Loucy (cell line): ENCODE results near the gene RBMS3.

Experiments used
- H2AFZ ChIP-seq: fragments of 200-600 bp; sonication (generic); 2 replicates; pipeline ENCODE4 v1.6.0; 2016; ENCODE audit warnings: antibody characterized with exemption, mild to moderate bottlenecking, low read length, moderate library complexity
- H3F3A ChIP-seq: fragments of 200-600 bp; 2 replicates; pipeline ENCODE4 v1.6.0; 2016; ENCODE audit warnings: antibody characterized with exemption, low read depth, mild to moderate bottlenecking
- H3K27me3 ChIP-seq: fragments of 200-600 bp; sonication (generic); 2 replicates; pipeline ENCODE4 v1.6.1; 2014; ENCODE audit warnings: low read length, mild to moderate bottlenecking; ENCODE audit not compliant: insufficient read depth, poor library complexity, severe bottlenecking
- H3K36me3 ChIP-seq: fragments of 200-600 bp; sonication (generic); 2 replicates; pipeline ENCODE4 v1.6.1; 2016; ENCODE audit warnings: low read length; ENCODE audit not compliant: insufficient read depth
- H3K4me1 ChIP-seq: fragments of 200-600 bp; sonication (generic); 2 replicates; pipeline ENCODE4 v1.5.1; 2014; ENCODE audit warnings: low read length, mild to moderate bottlenecking; ENCODE audit not compliant: insufficient read depth, poor library complexity, severe bottlenecking
- H3K4me2 ChIP-seq: fragments of 200-600 bp; sonication (generic); 2 replicates; pipeline ENCODE4 v1.6.0; 2014; ENCODE audit warnings: antibody characterized with exemption, low read length, low read depth, mild to moderate bottlenecking; ENCODE audit not compliant: poor library complexity, severe bottlenecking
- H3K4me3 ChIP-seq: fragments of 200-600 bp; sonication (generic); 2 replicates; pipeline ENCODE4 v1.5.1; 2014; ENCODE audit warnings: low read length, mild to moderate bottlenecking, mixed read lengths; ENCODE audit not compliant: poor library complexity, severe bottlenecking
- H3K79me2 ChIP-seq: fragments of 200-600 bp; sonication (generic); 2 replicates; pipeline ENCODE4 v1.6.1; 2014; ENCODE audit warnings: low read length; ENCODE audit not compliant: insufficient read depth
- H3K9ac ChIP-seq: fragments of 200-600 bp; sonication (generic); 2 replicates; pipeline ENCODE4 v1.6.0; 2014; ENCODE audit warnings: mild to moderate bottlenecking, low read depth, low read length, moderate library complexity; ENCODE audit not compliant: poor library complexity, severe bottlenecking
- H3K9me2 ChIP-seq: fragments of 200-600 bp; sonication (generic); replicated peaks from 2 replicates; pipeline ENCODE4 v1.6.1; 2016; ENCODE audit warnings: low read depth, low read length, mixed read lengths
- H3K9me3 ChIP-seq: fragments of 200-600 bp; sonication (generic); 2 replicates; pipeline ENCODE4 v1.6.1; 2014; ENCODE audit warnings: mild to moderate bottlenecking, antibody characterized with exemption, low read length, low read depth; ENCODE audit not compliant: insufficient read depth
- H4K20me1 ChIP-seq: fragments of 200-600 bp; sonication (generic); 2 replicates; pipeline ENCODE4 v1.6.0; 2014; ENCODE audit warnings: antibody characterized with exemption, low read length, mild to moderate bottlenecking; ENCODE audit not compliant: insufficient read depth, poor library complexity, severe bottlenecking
- CTCF ChIP-seq: fragments of 200-600 bp; sonication (generic); conservative IDR thresholded peaks from 2 replicates; pipeline ENCODE4 v1.5.1; 2014; ENCODE audit warnings: mild to moderate bottlenecking, antibody characterized with exemption, low read length
- EZH2phosphoT487 ChIP-seq: fragments of 200-600 bp; IDR thresholded peaks from 2 replicates; pipeline ENCODE4 v1.6.1; 2018; ENCODE audit warnings: antibody characterized with exemption, mild to moderate bottlenecking, moderate library complexity, borderline replicate concordance

Gene RBMS3

DNA sequence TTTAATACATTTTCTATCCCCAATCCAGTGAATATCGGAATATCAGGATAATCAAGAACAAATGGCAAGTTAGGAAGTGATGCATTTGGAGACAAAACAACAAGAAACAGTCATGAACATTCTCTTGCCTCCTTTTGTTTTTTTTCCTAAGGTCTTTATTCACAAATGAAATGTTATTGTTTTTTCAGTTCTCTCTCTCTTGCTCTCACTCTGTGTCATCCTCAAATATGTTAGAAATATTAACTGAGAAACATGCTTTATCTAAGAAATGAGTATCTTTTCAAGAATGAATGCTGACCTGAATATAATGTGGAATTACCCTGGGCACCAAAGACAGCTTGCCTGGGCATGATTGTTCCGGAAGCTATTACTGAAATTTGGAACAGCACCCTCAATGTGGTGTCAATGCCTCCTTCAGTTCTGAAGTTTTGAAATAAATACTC, 51.3 kb downstream of the RBMS3 start:
- H3K9me2 ChIP-seq, result no peaks in the 10 kb centered on the region
- no peaks in the 10 kb centered on the region for H3K4me1 ChIP-seq
- no peak overlapping the region for H2AFZ ChIP-seq
- no peak overlapping the region for H3K4me2 ChIP-seq
- H3K27me3 ChIP-seq, result no peaks in the 10 kb centered on the region
- H3K9me3 ChIP-seq, result no peaks in the 10 kb centered on the region
- TF ChIP-seq CTCF (no peak), EZH2phosphoT487 (no peak)
- H4K20me1 ChIP-seq, result no peaks in the 10 kb centered on the region
- H3K9ac ChIP-seq, result no peak overlapping the region
- no peaks in the 10 kb centered on the region for H3K36me3 ChIP-seq
- no peak overlapping the region for H3K4me3 ChIP-seq
- H3K79me2 ChIP-seq, result no peaks in the 10 kb centered on the region
- no peaks in the 10 kb centered on the region for H3F3A ChIP-seq

- Histone ChIP-seq H3K4me2 (no peak overlapping the region), H3K4me1 (no peaks in the 10 kb centered on the region), H3K36me3 (no peaks in the 10 kb centered on the region), H3K9me2 (no peaks in the 10 kb centered on the region), H3K9ac (no peak overlapping the region), H3K27me3 (no peaks in the 10 kb centered on the region), H3F3A (no peaks in the 10 kb centered on the region), H3K9me3 (no peaks in the 10 kb centered on the region), H4K20me1 (no peaks in the 10 kb centered on the region), H2AFZ (no peak overlapping the region), H3K4me3 (no peak overlapping the region), H3K79me2 (no peaks in the 10 kb centered on the region)
- TF ChIP-seq EZH2phosphoT487 (no peak), CTCF (no peak)
Observed at GRCh38 chr3:29333576-29333975, 52.7 kb downstream of the RBMS3 start.

- Histone ChIP-seq H3K9ac (no peak overlapping the region), H4K20me1 (no peaks in the 10 kb centered on the region), H3K36me3 (no peaks in the 10 kb centered on the region), H3K4me3 (no peak overlapping the region), H3F3A (no peaks in the 10 kb centered on the region), H3K4me1 (no peaks in the 10 kb centered on the region), H3K9me2 (no peaks in the 10 kb centered on the region), H3K79me2 (no peaks in the 10 kb centered on the region), H2AFZ (no peak overlapping the region), H3K9me3 (no peaks in the 10 kb centered on the region), H3K27me3 (no peaks in the 10 kb centered on the region), H3K4me2 (no peak overlapping the region)
- no peak for TF ChIP-seq CTCF
Observed at GRCh38 chr3:29334706-29335105, 53.8 kb downstream of the RBMS3 start.
